Fibroblast of lung (primary cell): Measurements from ENCODE around the gene SMCO3. TPM values are rescaled to one million over a fixed set of nuclear protein-coding genes. Genes with fewer than 3 reads are reported as not detected.

Source experiments
- DNase-seq, 2 donors: peaks; one replicate each; pipeline versions ENCODE4 v3.0.0 to v3.0.0-alpha.2; 2010; ENCODE audit warnings: low read depth in 2 of 2
- H2AFZ ChIP-seq: 2 replicates; pipeline ENCODE4 v1.5.1; 2012; ENCODE audit warnings: low read length, control low read depth, inconsistent platforms
- H3K27ac ChIP-seq: 2 replicates; pipeline ENCODE4 v1.5.1; 2011; ENCODE audit warnings: low read length, control low read depth; ENCODE audit not compliant: insufficient read depth
- H3K27me3 ChIP-seq: 2 replicates; pipeline ENCODE4 v1.5.1; 2011; ENCODE audit warnings: mild to moderate bottlenecking, low read length; ENCODE audit not compliant: control insufficient read depth, insufficient read depth
- H3K36me3 ChIP-seq: 2 replicates; pipeline ENCODE4 v1.5.1; 2011; ENCODE audit warnings: low read length; ENCODE audit not compliant: control insufficient read depth, insufficient read depth
- H3K4me1 ChIP-seq: 2 replicates; pipeline ENCODE4 v1.5.1; 2011; ENCODE audit warnings: low read length; ENCODE audit not compliant: control insufficient read depth, insufficient read depth; ENCODE audit errors: extremely low read depth
- H3K4me2 ChIP-seq: 2 replicates; pipeline ENCODE4 v1.5.1; 2011; ENCODE audit warnings: low read length, control low read depth; ENCODE audit not compliant: insufficient read depth; ENCODE audit errors: extremely low read depth
- H3K4me3 ChIP-seq, 4 experiments: fragments of 200-600 bp in 1 of 4; sonication (generic) in 1 of 4; replicated peaks in 1 of 4; 2 replicates each; pipeline ENCODE4 v1.5.1; 2011 to 2016; ENCODE audit warnings: low read length in 4 of 4, low read depth in 3 of 4, mild to moderate bottlenecking in 3 of 4, control low read depth in 2 of 4, inconsistent platforms in 1 of 4, mixed read lengths in 1 of 4; ENCODE audit not compliant: insufficient read depth in 1 of 4; ENCODE audit errors: control extremely low read depth in 1 of 4
- H3K79me2 ChIP-seq: 2 replicates; pipeline ENCODE4 v1.5.1; 2012; ENCODE audit warnings: mild to moderate bottlenecking, low read length, inconsistent platforms; ENCODE audit not compliant: control insufficient read depth, insufficient read depth
- H3K9ac ChIP-seq: 2 replicates; pipeline ENCODE4 v1.5.1; 2011; ENCODE audit warnings: mild to moderate bottlenecking, low read length, control low read depth; ENCODE audit not compliant: insufficient read depth
- H3K9me3 ChIP-seq: 2 replicates; pipeline ENCODE4 v1.5.1; 2012; ENCODE audit warnings: low read depth, low read length; ENCODE audit not compliant: control insufficient read depth, insufficient read depth
- H4K20me1 ChIP-seq: 2 replicates; pipeline ENCODE4 v1.5.1; 2011; ENCODE audit warnings: low read length; ENCODE audit not compliant: control insufficient read depth, insufficient read depth; ENCODE audit errors: extremely low read depth
- CTCF ChIP-seq, 2 donors: IDR thresholded peaks in 1 of 2; conservative IDR thresholded peaks in 1 of 2; 1 replicate in 1 of 2; 2 replicates in 1 of 2; pipeline ENCODE4 v1.5.1; 2011 to 2012; ENCODE audit warnings: low read length in 2 of 2, control low read depth in 1 of 2, inconsistent platforms in 1 of 2, low read depth in 1 of 2, mild to moderate bottlenecking in 1 of 2
- EZH2 ChIP-seq: IDR thresholded peaks from 2 replicates; pipeline ENCODE4 v1.5.1; 2012; ENCODE audit warnings: low read length, control low read depth, mild to moderate bottlenecking; ENCODE audit errors: missing control alignments
- polyA plus RNA-seq, 2 donors: library from polyadenylated mRNA; depleted of rRNA in 1 of 2; stranded (reverse) in 1 of 2; unstranded in 1 of 2; fragments of >200 nt; gene quantifications; 2 replicates each; pipeline ENCODE4 v1.2.1, GENCODE V29; 2011 to 2012; ENCODE audit warnings: missing spikeins in 1 of 2
- total RNA-seq: library from RNA; depleted of rRNA; stranded (reverse); fragments of >200 nt; gene quantifications from 2 replicates; pipeline ENCODE4 v1.2.1, GENCODE V29; 2014

Gene SMCO3
- total and polyA plus RNA-seq, 2 donors (not counting 1 experiment from before 2014, with no cell fraction given), result 0.16 to 0.17 TPM

GRCh38 chr12:14840616-14841015 is 26.6 kb upstream of the SMCO3 start:
- Histone ChIP-seq H3K4me2 (no peak overlapping the region), H3K27me3 (no peaks in the 10 kb centered on the region), H4K20me1 (no peaks in the 10 kb centered on the region), H3K9ac (no peak overlapping the region), H3K79me2 (no peaks in the 10 kb centered on the region), H3K4me1 (peaks cover 8% of the 10 kb centered on the region), H2AFZ (no peak overlapping the region), H3K27ac (no peak overlapping the region), H3K4me3 (no peak overlapping the region), H3K9me3 (no peaks in the 10 kb centered on the region), H3K36me3 (no peaks in the 10 kb centered on the region)
- no peak for TF ChIP-seq CTCF (conservative IDR thresholded peaks at IDR 0.05 in 1 of 2, IDR thresholded peaks at IDR 0.05 in 1 of 2; ENCODE audit: low read depth in 1 of 2, low read length in 2 of 2)
- TF ChIP-seq EZH2, result no peak
- DNase-seq, result no peak

GRCh38 chr12:14839262-14839661 is 25.3 kb upstream of the SMCO3 start:
- no peak for DNase-seq
- H3K9me3 ChIP-seq, result no peaks in the 10 kb centered on the region
- H3K79me2 ChIP-seq, result no peaks in the 10 kb centered on the region
- no peaks in the 10 kb centered on the region for H4K20me1 ChIP-seq
- TF ChIP-seq EZH2 (no peak), CTCF (conservative IDR thresholded peaks at IDR 0.05 in 1 of 2, IDR thresholded peaks at IDR 0.05 in 1 of 2; ENCODE audit: low read depth in 1 of 2, low read length in 2 of 2) (no peak)
- no peak overlapping the region for H3K4me3 ChIP-seq
- peaks cover 12% of the 10 kb centered on the region for H3K4me1 ChIP-seq
- H3K27me3 ChIP-seq, result no peaks in the 10 kb centered on the region
- no peaks in the 10 kb centered on the region for H3K36me3 ChIP-seq
- H3K27ac ChIP-seq, result no peak overlapping the region
- no peak overlapping the region for H3K4me2 ChIP-seq
- no peak overlapping the region for H3K9ac ChIP-seq
- H2AFZ ChIP-seq, result no peak overlapping the region

GRCh38 chr12:14836336-14837210 is 22.6 kb upstream of the SMCO3 start:
- Histone ChIP-seq H3K27me3 (no peaks in the 10 kb centered on the region), H3K9ac (no peak overlapping the region), H3K9me3 (no peaks in the 10 kb centered on the region), H3K36me3 (no peaks in the 10 kb centered on the region), H3K79me2 (no peaks in the 10 kb centered on the region), H2AFZ (no peak overlapping the region), H3K4me3 (peak overlapping the region in 1 of 4 experiments; percentile 30), H3K4me2 (peak overlapping the region; percentile 62), H4K20me1 (no peaks in the 10 kb centered on the region), H3K4me1 (peaks cover 12% of the 10 kb centered on the region), H3K27ac (peak overlapping the region; percentile 37)
- peak; percentile 84 to 95 for DNase-seq
- TF ChIP-seq EZH2, result no peak
- no peak for TF ChIP-seq CTCF (conservative IDR thresholded peaks at IDR 0.05 in 1 of 2, IDR thresholded peaks at IDR 0.05 in 1 of 2; ENCODE audit: low read depth in 1 of 2, low read length in 2 of 2)
